Progenitor cell of endocrine pancreas (in vitro differentiated cells): ENCODE data around the gene FLYWCH1. TPM values are rescaled to one million over a fixed set of nuclear protein-coding genes. Genes with fewer than 3 reads are reported as not detected.
"Not testable (repeated sequence)": the region's sequence is repeated elsewhere in the genome, so short reads cannot be mapped to it uniquely, and the experiment has no call there.

Source experiments
- DNase-seq: peaks from one replicate; pipeline ENCODE4 v3.0.0; 2021; ENCODE audit warnings: low spot score; ENCODE audit not compliant: unreplicated experiment
- H3K27ac Mint-ChIP-seq: 2 replicates; pipeline ENCODE4 v1.8.0; 2021; ENCODE audit warnings: mild to moderate bottlenecking, moderate library complexity, mixed read lengths
- H3K27me3 Mint-ChIP-seq: 2 replicates; pipeline ENCODE4 v1.8.0; 2021; ENCODE audit warnings: mixed read lengths
- H3K36me3 Mint-ChIP-seq: 2 replicates; pipeline ENCODE4 v1.8.0; 2022; ENCODE audit warnings: mixed read lengths; ENCODE audit not compliant: insufficient read depth
- H3K4me1 Mint-ChIP-seq: 2 replicates; pipeline ENCODE4 v1.8.0; 2021; ENCODE audit warnings: low read depth, mixed read lengths
- H3K4me3 Mint-ChIP-seq: 2 replicates; pipeline ENCODE4 v1.8.0; 2021; ENCODE audit warnings: low read depth, mild to moderate bottlenecking, moderate library complexity, mixed read lengths
- H3K9me3 Mint-ChIP-seq: 2 replicates; pipeline ENCODE4 v1.8.0; 2021; ENCODE audit warnings: low read depth, mixed read lengths
- CTCF ChIP-seq: fragments of 200-600 bp; sonication (generic); IDR thresholded peaks from one replicate; pipeline ENCODE4 v1.5.0; 2021; ENCODE audit warnings: antibody characterized with exemption, mild to moderate bottlenecking; ENCODE audit not compliant: unreplicated experiment
- total RNA-seq: library from RNA; stranded (reverse); gene quantifications from 2 replicates; pipeline ENCODE4 v1.2.1, GENCODE V29; 2021

Gene FLYWCH1
- total RNA-seq, 1 donor from 2014 or later = 19.5 TPM

GRCh38 chr16:2936436-2937011 lies 24.8 kb downstream of the FLYWCH1 start:
- no peaks in the 10 kb centered on the region for H3K9me3 Mint-ChIP-seq

DNA sequence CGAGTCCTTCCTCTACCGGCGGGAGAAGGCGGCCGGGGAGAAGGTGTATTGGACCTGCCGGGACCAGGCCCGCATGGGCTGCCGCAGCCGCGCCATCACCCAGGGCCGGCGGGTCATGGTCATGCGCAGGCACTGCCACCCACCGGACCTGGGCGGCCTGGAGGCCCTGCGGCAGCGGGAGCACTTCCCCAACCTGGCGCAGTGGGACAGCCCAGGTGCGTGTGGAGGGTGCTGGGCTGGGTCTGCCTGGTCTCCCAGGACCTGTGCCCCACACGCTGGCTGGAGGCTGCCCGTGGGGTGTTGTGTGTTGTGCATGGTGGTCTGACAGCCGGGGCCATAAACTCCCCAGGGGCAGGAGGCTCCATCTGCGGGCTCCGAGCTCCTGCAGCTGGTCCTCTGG lies 25.4 kb downstream of the FLYWCH1 start:
- DNase-seq = no peak
- no peak overlapping the region for H3K27ac Mint-ChIP-seq
- no peaks in the 10 kb centered on the region for H3K9me3 Mint-ChIP-seq
- peaks cover 6% of the 10 kb centered on the region for H3K36me3 Mint-ChIP-seq
- H3K4me1 Mint-ChIP-seq = no peaks in the 10 kb centered on the region
- no peak for TF ChIP-seq CTCF
- H3K4me3 Mint-ChIP-seq = no peak overlapping the region
- no peaks in the 10 kb centered on the region for H3K27me3 Mint-ChIP-seq

More at GRCh38 chr16:2936436-2937011, 24.8 kb downstream of the FLYWCH1 start:
- TF ChIP-seq CTCF = no peak
- H3K27ac Mint-ChIP-seq = no peak overlapping the region
- H3K27me3 Mint-ChIP-seq = no peaks in the 10 kb centered on the region
- no peaks in the 10 kb centered on the region for H3K4me1 Mint-ChIP-seq
- H3K36me3 Mint-ChIP-seq = peaks cover 6% of the 10 kb centered on the region
- no peak overlapping the region for H3K4me3 Mint-ChIP-seq
- no peak for DNase-seq

DNA sequence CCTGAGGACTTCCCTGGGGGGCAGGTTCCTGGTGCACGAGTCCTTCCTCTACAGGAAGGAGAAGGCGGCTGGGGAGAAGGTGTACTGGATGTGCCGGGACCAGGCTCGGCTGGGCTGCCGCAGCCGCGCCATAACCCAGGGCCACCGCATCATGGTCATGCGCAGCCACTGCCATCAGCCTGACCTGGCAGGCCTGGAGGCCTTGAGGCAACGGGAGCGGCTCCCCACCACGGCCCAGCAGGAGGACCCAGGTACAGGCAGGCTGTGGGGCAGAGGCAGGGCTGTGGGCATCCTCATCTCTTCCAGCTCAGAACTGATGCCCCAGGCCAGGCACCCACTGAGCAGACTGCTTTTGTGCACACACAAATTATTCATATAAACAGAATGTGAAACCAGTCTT lies 26.5 kb downstream of the FLYWCH1 start:
- TF ChIP-seq CTCF = no peak
- H3K9me3 Mint-ChIP-seq = no peaks in the 10 kb centered on the region
- no peak overlapping the region for H3K4me3 Mint-ChIP-seq
- no peaks in the 10 kb centered on the region for H3K27me3 Mint-ChIP-seq
- H3K36me3 Mint-ChIP-seq = peaks cover 8% of the 10 kb centered on the region
- no peak for DNase-seq
- H3K4me1 Mint-ChIP-seq = no peaks in the 10 kb centered on the region
- no peak overlapping the region for H3K27ac Mint-ChIP-seq

DNA sequence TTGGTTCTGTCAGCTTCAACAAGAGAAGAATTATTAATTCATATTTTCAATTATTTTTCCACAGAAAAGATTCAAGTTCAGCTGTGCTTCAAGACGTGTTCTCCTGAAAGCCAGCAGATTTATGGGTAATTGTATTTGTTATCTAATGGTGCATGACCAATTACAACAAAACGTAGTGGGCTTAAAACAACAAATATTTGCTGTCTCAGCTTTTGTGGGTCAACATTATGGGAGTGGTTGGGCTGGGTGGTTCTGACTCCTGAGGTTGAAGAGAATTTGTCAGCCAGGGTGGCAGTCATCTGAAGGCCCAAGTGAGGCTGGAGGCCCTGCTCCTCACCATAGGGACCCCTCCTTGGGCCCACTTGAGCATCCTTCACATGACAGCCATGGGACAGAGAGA lies 28.2 kb downstream of the FLYWCH1 start:
- Mint-ChIP-seq H3K4me1 (no peaks in the 10 kb centered on the region), H3K27ac (no peak overlapping the region), H3K36me3 (peaks cover 7% of the 10 kb centered on the region), H3K4me3 (no peak overlapping the region), H3K9me3 (no peaks in the 10 kb centered on the region), H3K27me3 (no peaks in the 10 kb centered on the region)
- TF ChIP-seq CTCF = no peak
- no peak for DNase-seq

DNA sequence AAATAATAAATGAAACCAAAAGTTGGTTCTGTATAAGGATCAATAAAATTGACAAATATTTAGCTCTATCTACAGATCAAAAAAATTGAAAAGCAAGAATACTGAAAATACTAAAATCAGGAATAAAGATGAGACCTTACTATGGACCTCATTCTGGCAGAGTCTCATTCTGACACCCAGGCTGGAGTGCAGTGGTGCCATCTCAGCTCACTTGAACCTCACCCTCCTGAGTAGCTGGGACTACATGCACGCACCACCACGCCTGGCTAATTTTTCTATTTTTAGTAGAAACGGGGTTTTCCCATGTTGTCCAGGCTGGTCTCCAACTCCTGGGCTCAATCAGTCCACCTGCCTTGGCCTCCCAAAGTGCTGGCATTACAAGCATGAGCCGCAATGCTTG lies 30.3 kb downstream of the FLYWCH1 start:
- Mint-ChIP-seq H3K27me3 (no peaks in the 10 kb centered on the region), H3K9me3 (no peaks in the 10 kb centered on the region), H3K4me3 (no peak overlapping the region), H3K4me1 (no peaks in the 10 kb centered on the region), H3K36me3 (peaks cover 12% of the 10 kb centered on the region), H3K27ac (no peak overlapping the region)
- DNase-seq = no peak
- no peak for TF ChIP-seq CTCF

DNA sequence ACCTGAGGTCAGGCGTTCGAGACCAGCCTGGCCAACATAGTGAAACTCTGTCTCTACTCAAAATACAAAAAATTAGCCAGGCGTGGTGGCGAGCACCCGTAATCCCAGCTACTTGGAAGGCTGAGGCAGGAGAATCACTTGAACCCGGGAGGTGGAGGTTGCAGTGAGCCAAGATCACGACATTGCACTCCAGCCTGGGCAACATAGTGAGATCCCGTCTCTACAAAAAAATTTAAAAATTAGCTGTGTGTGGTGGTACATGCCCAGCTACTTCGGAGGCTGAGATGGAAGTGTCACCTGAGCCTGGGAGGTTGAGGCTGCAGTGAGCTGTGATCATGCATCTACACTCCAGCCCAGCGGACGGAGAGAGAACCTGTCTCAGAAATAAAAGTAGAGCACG lies 32.0 kb downstream of the FLYWCH1 start:
- not testable (repeated sequence) for DNase-seq, H3K4me3 Mint-ChIP-seq, H3K27ac Mint-ChIP-seq, H3K4me1 Mint-ChIP-seq, H3K9me3 Mint-ChIP-seq, H3K27me3 Mint-ChIP-seq
- peaks cover 13% of the 10 kb centered on the region for H3K36me3 Mint-ChIP-seq
